ENCODE results near the gene DHRS4. TPM values are rescaled to one million over a fixed set of nuclear protein-coding genes. Genes with fewer than 3 reads are reported as not detected.

DHRS4 gene
- total RNA-seq, result 10 to 100 TPM; 18.0 to 20.6 TPM

GRCh38 chr14:23953464-23954278 lies at the start of gene DHRS4:
Gene DHRS4, plus strand, starts transcription at chr14:23953770. Its CDS starts 19 bp downstream, at chr14:23953789.
- Histone ChIP-seq H3K27ac (peak within 1 kb of the TSS; percentile 61 to 79), H3K4me3 (peak within 1 kb of the TSS; percentile 81), H3K4me1 (ENCODE audit: control insufficient read depth in 1 of 2, low read depth in 2 of 2) (peaks cover 8% of the 10 kb centered on the region in 2 donors), H3K9me3 (no peaks in the 10 kb centered on the region), H3K36me3 (no peaks in the 10 kb centered on the region), H3K27me3 (replicated peaks; ENCODE audit: insufficient read depth) (no peaks in the 10 kb centered on the region)
- peak; percentile 73 for TF ChIP-seq CTCF (IDR thresholded peaks at IDR 0.05)
- peak; percentile 35 for DNase-seq (ENCODE audit: low spot score)
- peak; percentile 69 for ATAC-seq (ENCODE audit: insufficient number of reproducible peaks, low FRiP score, low read depth)

- peaks cover 0 to 1% of the 10 kb centered on the region in 2 donors for H3K4me1 ChIP-seq (ENCODE audit: control insufficient read depth in 1 of 2, low read depth in 2 of 2)
- TF ChIP-seq CTCF (IDR thresholded peaks at IDR 0.05), result peak; percentile 33
- ATAC-seq (ENCODE audit: insufficient number of reproducible peaks, low FRiP score, low read depth) (no peak), DNase-seq (ENCODE audit: low spot score) (no peak)
- H3K36me3 ChIP-seq, result no peaks in the 10 kb centered on the region
- H3K4me3 ChIP-seq, result no peak overlapping the region
- no peaks in the 10 kb centered on the region for H3K9me3 ChIP-seq
- no peaks in the 10 kb centered on the region for H3K27me3 ChIP-seq (replicated peaks; ENCODE audit: insufficient read depth)
- H3K27ac ChIP-seq, result no peak overlapping the region
Observed at GRCh38 chr14:23910101-23910875, 43.3 kb upstream of the DHRS4 start.

- Histone ChIP-seq H3K36me3 (no peaks in the 10 kb centered on the region), H3K4me1 (ENCODE audit: control insufficient read depth in 1 of 2, low read depth in 2 of 2) (peaks cover 5 to 7% of the 10 kb centered on the region in 2 donors), H3K4me3 (no peak overlapping the region), H3K9me3 (no peaks in the 10 kb centered on the region), H3K27ac (no peak overlapping the region), H3K27me3 (replicated peaks; ENCODE audit: insufficient read depth) (no peaks in the 10 kb centered on the region)
- ATAC-seq (ENCODE audit: insufficient number of reproducible peaks, low FRiP score, low read depth) (no peak), DNase-seq (ENCODE audit: low spot score) (no peak)
- TF ChIP-seq CTCF (IDR thresholded peaks at IDR 0.05), result no peak
Observed at GRCh38 chr14:23910876-23911210, 42.7 kb upstream of the DHRS4 start.

DNA sequence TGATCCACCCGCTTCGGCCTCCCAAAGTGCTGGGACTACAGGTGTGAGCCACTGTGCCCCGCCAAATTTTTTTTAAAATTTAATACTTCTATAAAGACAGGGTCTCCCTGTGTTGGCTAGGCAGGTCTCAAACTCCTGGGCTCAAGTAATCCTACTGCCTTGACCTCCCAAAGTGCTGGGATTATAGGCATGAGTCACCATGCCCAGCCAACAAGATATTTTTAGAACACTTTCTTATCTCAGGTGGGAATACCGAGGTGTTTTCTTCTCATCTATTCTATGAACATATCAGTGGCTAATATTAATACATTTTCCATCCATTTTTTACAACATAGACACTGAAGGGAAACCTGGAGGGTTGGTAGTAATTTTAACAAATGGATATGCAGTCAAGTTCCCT lies 38.0 kb upstream of the DHRS4 start:
- TF ChIP-seq CTCF (IDR thresholded peaks at IDR 0.05), result no peak
- Histone ChIP-seq H3K36me3 (no peaks in the 10 kb centered on the region), H3K9me3 (no peaks in the 10 kb centered on the region), H3K27ac (peak overlapping the region; percentile 70 to 73), H3K27me3 (replicated peaks; ENCODE audit: insufficient read depth) (no peaks in the 10 kb centered on the region), H3K4me3 (peak overlapping the region; percentile 34), H3K4me1 (ENCODE audit: control insufficient read depth in 1 of 2, low read depth in 2 of 2) (peaks cover 7 to 17% of the 10 kb centered on the region in 2 donors)
- no peak for ATAC-seq (ENCODE audit: insufficient number of reproducible peaks, low FRiP score, low read depth)
- DNase-seq (ENCODE audit: low spot score), result no peak

DNA sequence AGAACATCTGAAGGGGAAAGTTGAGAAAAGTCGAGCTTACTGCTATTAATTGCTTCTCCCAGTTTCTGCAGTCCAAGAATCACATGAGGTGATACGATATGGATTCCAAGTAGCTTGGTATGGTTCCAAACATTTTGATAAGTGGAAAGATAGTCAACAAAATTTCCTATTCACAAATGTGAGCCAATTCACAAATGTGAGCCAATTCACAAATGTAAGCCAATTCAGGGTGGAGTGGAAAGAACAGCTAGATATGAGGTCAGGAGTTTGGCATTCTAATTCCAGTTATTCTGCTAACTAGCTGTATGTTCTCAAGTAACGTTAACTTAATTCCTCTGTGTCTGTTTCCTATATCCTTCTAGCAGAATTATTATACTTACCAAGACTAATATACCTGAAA lies 37.6 kb upstream of the DHRS4 start:
- ATAC-seq (ENCODE audit: insufficient number of reproducible peaks, low FRiP score, low read depth), result peak; percentile 26
- Histone ChIP-seq H3K27me3 (replicated peaks; ENCODE audit: insufficient read depth) (no peaks in the 10 kb centered on the region), H3K4me3 (peak overlapping the region; percentile 34), H3K27ac (peak overlapping the region; percentile 70 to 73), H3K9me3 (no peaks in the 10 kb centered on the region), H3K4me1 (ENCODE audit: control insufficient read depth in 1 of 2, low read depth in 2 of 2) (peaks cover 7 to 17% of the 10 kb centered on the region in 2 donors), H3K36me3 (no peaks in the 10 kb centered on the region)
- no peak for DNase-seq (ENCODE audit: low spot score)
- no peak for TF ChIP-seq CTCF (IDR thresholded peaks at IDR 0.05)

Measured in thoracic aorta (tissue), 2 donors.